Right cardiac atrium (tissue), 5 donors: ENCODE data around the gene PRKCI. TPM values are rescaled to one million over a fixed set of nuclear protein-coding genes. Genes with fewer than 3 reads are reported as not detected.
"Not testable (repeated sequence)": the region's sequence is repeated elsewhere in the genome, so short reads cannot be mapped to it uniquely, and the experiment has no call there.

Experiments used
- ATAC-seq, 2 donors: fragments of 200-7000 bp; cut with Tn5 transposase; one replicate each; pipeline versions ENCODE4 v1.8.0 to v1.9.1; 2020; ENCODE audit warnings: moderate library complexity in 2 of 2, mild to moderate bottlenecking in 1 of 2
- DNase-seq, 3 donors: peaks; one replicate each; pipeline ENCODE4 v3.0.0-alpha.2; 2020
- H3K27ac ChIP-seq: one replicate; pipeline ENCODE4 v1.5.1; 2013; ENCODE audit warnings: mild to moderate bottlenecking, low read length, control low read depth, moderate library complexity
- H3K27me3 ChIP-seq: one replicate; pipeline ENCODE4 v1.6.1; 2013; ENCODE audit not compliant: control insufficient read depth, insufficient read depth
- H3K4me1 ChIP-seq: one replicate; pipeline ENCODE4 v1.6.1; 2013; ENCODE audit warnings: low read length; ENCODE audit not compliant: control insufficient read depth, insufficient read depth
- H3K4me3 ChIP-seq: one replicate; pipeline ENCODE4 v1.5.1; 2013; ENCODE audit warnings: low read length, control low read depth
- H3K9me3 ChIP-seq: one replicate; pipeline ENCODE4 v1.6.1; 2013; ENCODE audit warnings: low read length; ENCODE audit not compliant: control insufficient read depth
- WGBS: extraction: QIAGEN DNeasy Blood & Tissue Kit; methylation state at CpG from one replicate; pipeline ENCODE4 v1.1.7; 2013; 5-methylcytosine and 5-hydroxymethylcytosine counted together
- intact Hi-C, 4 donors: fragments of 100-400 bp; cut with DNase I; formaldehyde crosslinking; loops; one replicate each; pipeline versions ENCODE4 v1.11.0 to v1.14.0; 2022 to 2023
- polyA plus RNA-seq: library from polyadenylated mRNA; stranded (reverse); fragments of 200-250 nt; gene quantifications from one replicate; pipeline ENCODE4 v1.2.3, GENCODE V29; 2013
- total RNA-seq, 4 donors: library from RNA; stranded (reverse); fragmentation: NEBNext Ultra II Directional; extraction: Animal tissue kit (Norgen Biotek cat#: 25700); gene quantifications; one replicate each; pipeline ENCODE4 v1.2.1, GENCODE V29; 2021
- donor health status: healthy with polysubstance abuse.
- donor health status: DM: no; HTN: yes; CAD: no.
- donor health status: DM: no; HTN: no; CAD: no.
- donor health status: DM: no; HTN: yes; CAD: no; lungs with severe emphysema.
- donor health status: DM: yes; HTN: yes; CAD: no.

Gene PRKCI
- total and polyA plus RNA-seq, 5 donors: 9.0 to 20.6 (median 16.6) TPM

DNA sequence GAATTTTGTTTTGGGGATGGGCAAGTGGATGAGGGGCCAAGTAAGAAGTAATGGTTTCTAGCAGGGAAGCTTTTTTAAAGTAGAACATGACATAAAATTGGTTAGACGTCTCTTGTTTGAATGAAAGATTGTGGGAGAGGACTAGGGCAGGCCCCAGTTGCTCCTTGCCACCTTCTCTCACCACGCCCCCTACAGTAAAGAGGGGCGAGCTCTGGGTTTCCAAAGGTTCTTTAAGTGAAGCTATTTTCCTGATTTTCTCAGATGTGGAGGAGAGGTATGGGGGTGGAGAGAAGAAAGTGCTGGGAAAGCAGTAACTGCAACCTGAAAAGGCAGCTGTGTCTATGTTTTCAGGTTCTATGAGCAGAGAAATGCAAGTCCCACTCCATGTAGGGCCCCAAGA lies 102.7 kb downstream of the PRKCI start:
- ATAC-seq (no peak), DNase-seq (no peak)
- 81% methylated on average over 3 of the region's 3 CpGs for WGBS
- Histone ChIP-seq H3K4me3 (no peak overlapping the region), H3K27me3 (no peaks in the 10 kb centered on the region), H3K27ac (no peak overlapping the region), H3K4me1 (peaks cover 2% of the 10 kb centered on the region), H3K9me3 (peaks cover 2% of the 10 kb centered on the region)
- intact Hi-C loops: no loop called here

DNA sequence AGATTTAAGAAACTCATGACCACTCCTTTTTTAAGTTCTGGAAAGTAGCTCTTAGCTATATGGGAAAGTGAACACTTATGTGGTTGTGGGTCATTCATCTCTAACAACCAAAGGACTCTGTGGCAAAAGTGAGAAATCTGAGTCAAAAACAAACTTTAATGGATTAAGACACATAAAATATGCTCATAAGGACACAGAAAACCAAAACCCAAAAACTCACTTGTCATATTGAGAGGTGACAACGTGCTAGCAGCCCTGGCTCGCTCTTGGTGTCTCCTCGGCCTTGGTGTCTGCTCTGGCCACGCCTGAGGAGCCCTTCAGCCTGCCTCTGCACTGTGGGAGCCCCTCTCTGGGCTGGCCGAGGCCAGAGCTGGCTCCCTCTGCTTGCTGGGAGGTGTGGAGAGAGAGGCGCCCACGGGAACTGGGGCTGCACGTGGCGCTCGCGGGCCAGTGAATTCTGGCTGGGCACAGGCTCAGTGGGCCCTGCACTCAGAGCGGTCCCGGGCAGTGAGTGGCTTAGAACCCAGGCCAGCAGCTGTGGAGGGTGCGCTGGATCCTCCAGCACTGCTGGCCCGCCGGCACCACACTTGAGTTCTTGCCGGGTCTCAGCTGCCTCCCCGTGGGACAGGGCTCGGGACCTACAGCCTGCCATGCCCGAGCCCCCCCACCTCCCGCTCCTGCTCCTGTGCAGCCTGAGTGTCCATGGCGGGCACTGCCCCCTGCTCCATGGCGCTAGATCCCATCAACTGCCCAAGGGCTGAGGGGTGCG lies 105.0 kb downstream of the PRKCI start:
- ATAC-seq (no peak), DNase-seq (peak in 1 of 3 donors; percentile 44)
- intact Hi-C loops: no loop called here
- no peak overlapping the region for H3K4me3 ChIP-seq
- no peaks in the 10 kb centered on the region for H3K27me3 ChIP-seq
- 94% methylated on average over 24 of the region's 24 CpGs for WGBS
- no peaks in the 10 kb centered on the region for H3K4me1 ChIP-seq
- peaks cover 2% of the 10 kb centered on the region for H3K9me3 ChIP-seq
- no peak overlapping the region for H3K27ac ChIP-seq

DNA sequence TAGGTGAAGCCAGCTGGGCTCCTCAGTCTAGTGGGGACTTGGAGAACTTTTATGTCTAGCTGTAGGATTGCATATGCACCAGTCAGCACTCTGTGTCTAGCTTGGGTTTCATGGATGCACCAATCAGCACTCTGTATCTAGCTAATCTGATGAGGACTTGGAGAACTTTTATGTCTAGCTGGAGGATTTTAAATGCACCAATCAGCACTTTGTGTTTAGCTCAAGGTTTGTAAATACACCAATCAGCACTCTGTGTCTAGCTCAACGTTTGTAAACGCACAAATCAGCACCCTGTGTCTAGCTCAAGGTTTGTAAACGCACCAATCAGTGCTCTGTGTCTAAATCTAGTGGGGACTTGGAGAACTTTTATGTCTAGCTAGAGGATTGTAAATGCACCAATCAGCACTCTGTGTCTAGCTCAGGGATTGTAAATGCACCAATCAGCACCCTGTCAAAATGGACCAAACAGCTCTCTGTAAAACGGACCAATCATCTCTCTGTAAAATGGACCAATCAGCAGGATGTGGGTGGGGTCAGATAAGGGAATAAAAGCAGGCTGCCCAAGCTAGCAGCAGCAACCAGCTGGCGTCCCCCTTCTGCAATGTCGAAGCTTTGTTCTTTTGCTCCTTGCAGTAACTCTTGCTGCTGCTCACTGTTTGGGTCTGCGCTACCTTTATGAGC lies 105.8 kb downstream of the PRKCI start:
- DNase-seq: not testable (repeated sequence)

GRCh38 chr3:170330366-170330765 lies 108.1 kb downstream of the PRKCI start:
- intact Hi-C loops: no loop called here
- ATAC-seq: peak in 1 of 2 donors; percentile 75

More for the DNA sequence above, 105.8 kb downstream of the PRKCI start:
- 76% methylated on average over 7 of the region's 7 CpGs for WGBS
- H3K9me3 ChIP-seq, ATAC-seq, H3K4me1 ChIP-seq, intact Hi-C loops, H3K27me3 ChIP-seq, H3K4me3 ChIP-seq, H3K27ac ChIP-seq: not testable (repeated sequence)

GRCh38 chr3:170331143-170331542 lies 108.9 kb downstream of the PRKCI start:
- H3K27me3 ChIP-seq: no peaks in the 10 kb centered on the region
- WGBS: 44% methylated on average over 4 of the region's 4 CpGs
- peaks cover 2% of the 10 kb centered on the region for H3K9me3 ChIP-seq
- H3K4me1 ChIP-seq: no peaks in the 10 kb centered on the region
- H3K4me3 ChIP-seq: no peak overlapping the region
- ATAC-seq (peak; percentile 71 to 95), DNase-seq (peak in 2 of 3 donors; percentile 37 to 49)
- intact Hi-C loops: no loop called here
- no peak overlapping the region for H3K27ac ChIP-seq

More at GRCh38 chr3:170330366-170330765, 108.1 kb downstream of the PRKCI start:
- DNase-seq: no peak
- 74% methylated on average over 5 of the region's 5 CpGs for WGBS
- H3K27ac ChIP-seq: no peak overlapping the region
- peaks cover 2% of the 10 kb centered on the region for H3K9me3 ChIP-seq
- no peak overlapping the region for H3K4me3 ChIP-seq
- H3K4me1 ChIP-seq: no peaks in the 10 kb centered on the region
- H3K27me3 ChIP-seq: no peaks in the 10 kb centered on the region

DNA sequence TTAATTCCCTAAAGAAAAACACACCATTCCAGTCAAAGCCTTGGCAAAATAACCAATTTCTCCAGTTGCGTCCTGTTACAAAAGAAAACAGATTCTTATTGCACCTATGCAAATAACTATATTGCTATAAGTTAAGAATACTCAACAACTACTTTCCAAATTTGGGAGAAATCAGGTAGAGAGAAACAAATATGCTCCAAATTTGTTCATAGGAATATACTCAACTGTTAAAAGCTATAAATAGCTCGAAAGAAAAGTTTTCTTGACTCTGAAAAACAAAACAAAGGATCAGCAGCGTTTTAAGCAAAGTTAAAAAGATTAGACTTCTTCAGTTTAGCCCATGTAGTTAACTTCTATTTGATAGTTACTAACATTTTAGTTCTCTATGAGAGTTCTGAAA lies 115.2 kb downstream of the PRKCI start:
- intact Hi-C loops: no loop called here
- no peaks in the 10 kb centered on the region for H3K9me3 ChIP-seq
- no peak overlapping the region for H3K27ac ChIP-seq
- H3K4me1 ChIP-seq: no peaks in the 10 kb centered on the region
- WGBS: 77% methylated on average over 3 of the region's 3 CpGs
- no peak for DNase-seq
- H3K27me3 ChIP-seq: no peaks in the 10 kb centered on the region
- no peak overlapping the region for H3K4me3 ChIP-seq
- no peak for ATAC-seq

GRCh38 chr3:170338690-170339340 lies 116.6 kb downstream of the PRKCI start:
- DNase-seq (no peak), ATAC-seq (no peak)
- Histone ChIP-seq H3K27me3 (no peaks in the 10 kb centered on the region), H3K4me3 (no peak overlapping the region), H3K27ac (no peak overlapping the region), H3K9me3 (no peaks in the 10 kb centered on the region), H3K4me1 (no peaks in the 10 kb centered on the region)
- 95% methylated on average over 1 of the region's 1 CpG for WGBS
- intact Hi-C loops: no loop called here

DNA sequence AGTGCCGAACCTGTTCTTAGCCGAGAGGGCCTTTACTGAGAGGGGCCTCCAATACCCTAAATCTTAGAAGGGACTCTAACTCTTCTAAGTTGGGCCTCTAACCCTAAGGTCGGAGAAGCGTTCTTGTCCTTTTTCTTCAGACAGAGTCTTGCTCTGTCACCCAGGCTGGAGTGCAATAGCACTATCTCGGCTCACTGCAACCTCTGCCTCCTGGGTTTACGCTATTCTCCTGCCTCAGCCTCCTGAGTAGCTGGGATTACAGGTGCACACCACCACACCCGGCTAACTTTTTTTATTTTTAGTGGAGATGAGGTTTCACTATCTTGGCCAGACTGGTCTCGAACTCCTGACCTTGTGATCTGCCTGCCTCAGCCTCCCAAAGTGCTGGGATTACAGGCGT lies 120.0 kb downstream of the PRKCI start:
- intact Hi-C loops, H3K27ac ChIP-seq, H3K4me3 ChIP-seq, ATAC-seq, DNase-seq, H3K9me3 ChIP-seq, H3K27me3 ChIP-seq, H3K4me1 ChIP-seq: not testable (repeated sequence)
- 94% methylated on average over 9 of the region's 9 CpGs for WGBS

GRCh38 chr3:170343859-170344258 lies 121.6 kb downstream of the PRKCI start:
- H3K27ac ChIP-seq, H3K4me1 ChIP-seq, H3K27me3 ChIP-seq, intact Hi-C loops, H3K9me3 ChIP-seq, DNase-seq, H3K4me3 ChIP-seq: not testable (repeated sequence)
- 38% methylated on average over 6 of the region's 6 CpGs for WGBS
- peak in 1 of 2 donors; percentile 79 for ATAC-seq

DNA sequence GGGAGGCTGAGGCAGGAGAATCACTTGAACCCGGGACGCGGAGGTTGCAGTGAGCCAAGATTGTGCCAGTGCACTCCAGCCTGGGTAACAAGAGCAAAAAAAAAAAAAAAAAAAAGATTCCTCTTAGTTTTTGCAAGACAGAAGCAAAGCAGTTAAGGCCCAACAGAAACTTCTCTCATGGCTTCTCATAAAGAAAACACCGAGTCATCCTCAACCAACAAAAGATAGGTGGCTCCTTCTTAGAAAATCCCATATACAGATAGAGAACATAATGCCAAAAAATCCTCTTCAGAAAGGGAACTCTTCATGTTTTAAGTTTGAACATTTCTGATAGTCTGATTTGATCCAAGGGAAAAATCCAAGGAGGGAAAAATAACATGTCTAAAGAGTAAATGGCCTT lies 122.7 kb downstream of the PRKCI start:
- no peaks in the 10 kb centered on the region for H3K27me3 ChIP-seq
- intact Hi-C loops: no loop called here
- no peak for DNase-seq
- H3K27ac ChIP-seq: no peak overlapping the region
- WGBS: 75% methylated on average over 4 of the region's 4 CpGs
- H3K4me1 ChIP-seq: no peaks in the 10 kb centered on the region
- no peak overlapping the region for H3K4me3 ChIP-seq
- H3K9me3 ChIP-seq: no peaks in the 10 kb centered on the region
- no peak for ATAC-seq
